HG03103 (cell line): Measurements from ENCODE around the gene FGFBP2.

Source experiments
- ATAC-seq: cut with Tn5 transposase; IDR thresholded peaks from one replicate; pipeline ENCODE4 v1.9.1; 2021; ENCODE audit warnings: low read depth; ENCODE audit not compliant: unreplicated experiment

Gene FGFBP2

GRCh38 chr4:15963001-15963451, at the start of gene FGFBP2:
Gene FGFBP2 (minus strand): TSS chr4:15963175. CDS start chr4:15963129, 46 bp downstream.
- ATAC-seq = peak; percentile 58

GRCh38 chr4:16011173-16011572, 48.2 kb upstream of the FGFBP2 start:
- no peak for ATAC-seq

GRCh38 chr4:16009153-16009552, 46.2 kb upstream of the FGFBP2 start:
- no peak for ATAC-seq

GRCh38 chr4:16007471-16008095, 44.6 kb upstream of the FGFBP2 start:
- no peak for ATAC-seq

GRCh38 chr4:16006771-16007446, 43.9 kb upstream of the FGFBP2 start:
- ATAC-seq = no peak

- no peak for ATAC-seq
Measured at GRCh38 chr4:16005676-16006075, 42.7 kb upstream of the FGFBP2 start.

GRCh38 chr4:16001484-16001858, 38.5 kb upstream of the FGFBP2 start:
- peak; percentile 98 for ATAC-seq

- peak; percentile 11 for ATAC-seq
Measured at GRCh38 chr4:16000708-16001483, 37.9 kb upstream of the FGFBP2 start.

- no peak for ATAC-seq
Measured at GRCh38 chr4:15996773-15997172, 33.8 kb upstream of the FGFBP2 start.

- ATAC-seq = no peak
Measured at GRCh38 chr4:15995826-15996225, 32.9 kb upstream of the FGFBP2 start.

- no peak for ATAC-seq
Measured at GRCh38 chr4:15992167-15992485, 29.2 kb upstream of the FGFBP2 start.

- ATAC-seq = no peak
Measured at GRCh38 chr4:15990570-15991285, 27.8 kb upstream of the FGFBP2 start.

- no peak for ATAC-seq
Measured at GRCh38 chr4:15989424-15989823, 26.4 kb upstream of the FGFBP2 start.

GRCh38 chr4:15988222-15988621, 25.2 kb upstream of the FGFBP2 start:
- ATAC-seq = no peak

- ATAC-seq = no peak
Measured at GRCh38 chr4:15986907-15987306, 23.9 kb upstream of the FGFBP2 start.

GRCh38 chr4:15983610-15984009, 20.6 kb upstream of the FGFBP2 start:
- no peak for ATAC-seq

GRCh38 chr4:15982842-15983524, 20.0 kb upstream of the FGFBP2 start:
- no peak for ATAC-seq

GRCh38 chr4:15976456-15977447, 13.8 kb upstream of the FGFBP2 start:
- ATAC-seq = no peak

- no peak for ATAC-seq
Measured at GRCh38 chr4:15971068-15971801, 8.3 kb upstream of the FGFBP2 start.
